Hematopoietic multipotent progenitor cell (in vitro differentiated cells): ENCODE data around the gene CFAP410. TPM values are rescaled to one million over a fixed set of nuclear protein-coding genes. Genes with fewer than 3 reads are reported as not detected.
"Not testable (repeated sequence)": the region's sequence is repeated elsewhere in the genome, so short reads cannot be mapped to it uniquely, and the experiment has no call there.

Experiments
- DNase-seq, 3 donors: peaks; one replicate each; pipeline ENCODE4 v3.0.0-alpha.2; 2011 to 2015; ENCODE audit warnings: low read depth in 2 of 3, low spot score in 2 of 3
- total RNA-seq: library from RNA; depleted of rRNA; stranded (reverse); fragments of >200 nt; gene quantifications from one replicate; pipeline ENCODE4 v1.2.3, GENCODE V29; 2012

CFAP410 gene
- total RNA-seq, 1 donor: 19.7 TPM

GRCh38 chr21:44370027-44370735, 31.0 kb upstream of the CFAP410 start:
- DNase-seq: peak in 2 of 3 donors; percentile 27 to 55

GRCh38 chr21:44368711-44369446, 29.7 kb upstream of the CFAP410 start:
- DNase-seq: no peak

GRCh38 chr21:44366586-44367211, 27.5 kb upstream of the CFAP410 start:
- DNase-seq: no peak

- DNase-seq: no peak
Measured at GRCh38 chr21:44365967-44366585, 26.9 kb upstream of the CFAP410 start.

- DNase-seq: no peak
Measured at GRCh38 chr21:44365251-44365966, 26.2 kb upstream of the CFAP410 start.

- no peak for DNase-seq
Measured at GRCh38 chr21:44364151-44365053, 25.2 kb upstream of the CFAP410 start.

- DNase-seq: no peak
Measured at GRCh38 chr21:44363278-44363677, 24.1 kb upstream of the CFAP410 start.

- DNase-seq: not testable (repeated sequence)
Measured at GRCh38 chr21:44361903-44362302, 22.7 kb upstream of the CFAP410 start.

GRCh38 chr21:44360159-44360558, 21.0 kb upstream of the CFAP410 start:
- peak in 2 of 3 donors; percentile 61 to 77 for DNase-seq

GRCh38 chr21:44359396-44359795, 20.2 kb upstream of the CFAP410 start:
- DNase-seq: peak in 1 of 3 donors; percentile 54

- DNase-seq: no peak
Measured at GRCh38 chr21:44357064-44357837, 18.1 kb upstream of the CFAP410 start.

- peak in 1 of 3 donors; percentile 33 for DNase-seq
Measured at GRCh38 chr21:44356636-44357035, 17.4 kb upstream of the CFAP410 start.

- no peak for DNase-seq
Measured at GRCh38 chr21:44356160-44356559, 17.0 kb upstream of the CFAP410 start.

GRCh38 chr21:44354775-44355771, 15.9 kb upstream of the CFAP410 start:
- no peak for DNase-seq

- DNase-seq: no peak
Measured at GRCh38 chr21:44354001-44354405, 14.8 kb upstream of the CFAP410 start.

GRCh38 chr21:44353191-44353970, 14.2 kb upstream of the CFAP410 start, which contains the start of gene TRPM2:
TSS of gene TRPM2 (plus strand) at chr21:44353621. CDS start at chr21:44353701, 80 bp downstream.
- peak in 2 of 3 donors; percentile 37 to 71 for DNase-seq
